Adrenal gland (tissue), 12 donors: ENCODE results near the gene EPHB6. TPM values are rescaled to one million over a fixed set of nuclear protein-coding genes. Genes with fewer than 3 reads are reported as not detected.
A peak's percentile ranks its signal among the peaks of the same experiment; 100 is the strongest.

Experiments used
- DNase-seq, 7 donors: peaks; one replicate each; pipeline ENCODE4 v3.0.0-alpha.2; 2019 to 2020
- H3K27ac ChIP-seq, 5 donors: fragments of 200-600 bp; sonication (generic) in 4 of 5; 1 replicate in 3 of 5; 2 replicates in 2 of 5; pipeline versions ENCODE4 v1.5.1 to v1.8.0; 2016 to 2020; ENCODE audit warnings: mild to moderate bottlenecking in 1 of 5
- H3K27me3 ChIP-seq: fragments of 200-600 bp; 2 replicates; pipeline ENCODE4 v1.8.0; 2021
- H3K36me3 ChIP-seq, 2 donors: fragments of 200-600 bp; replicated peaks in 1 of 2; 1 replicate in 1 of 2; 2 replicates in 1 of 2; pipeline versions ENCODE4 v1.5.1 to v1.8.0; 2018 to 2022
- H3K4me1 ChIP-seq, 2 donors: fragments of 200-600 bp; replicated peaks in 1 of 2; 1 replicate in 1 of 2; 2 replicates in 1 of 2; pipeline versions ENCODE4 v1.5.1 to v1.8.0; 2018 to 2021
- H3K4me3 ChIP-seq, 4 donors: fragments of 200-600 bp; sonication (generic) in 3 of 4; one replicate each; pipeline ENCODE4 v1.5.1; 2016 to 2018
- H3K9me3 ChIP-seq, 3 donors: fragments of 200-600 bp; sonication (generic) in 1 of 3; replicated peaks in 1 of 3; 1 replicate in 2 of 3; 2 replicates in 1 of 3; pipeline versions ENCODE4 v1.5.1 to v1.8.0; 2016 to 2021
- POLR2A ChIP-seq, 2 donors: fragments of 450-650 bp; IDR thresholded peaks; one replicate each; pipeline ENCODE4 v1.6.1; 2017; ENCODE audit warnings: antibody characterized with exemption in 2 of 2, mild to moderate bottlenecking in 2 of 2, moderate library complexity in 1 of 2
- WGBS, 4 donors: extraction: QIAGEN DNeasy Blood & Tissue Kit in 2 of 4; methylation state at CpG; one replicate each; pipeline versions ENCODE4 v1.1.5 to v1.1.7; 2013 to 2017; 5-methylcytosine and 5-hydroxymethylcytosine counted together
- intact Hi-C, 2 donors: fragments of 100-400 bp; cut with DNase I; formaldehyde crosslinking; loops; one replicate each; pipeline versions ENCODE4 v1.14.1 to v1.15.0; 2022 to 2023
- polyA plus RNA-seq, 3 donors: library from polyadenylated mRNA; stranded (reverse); fragments of 200-250 nt in 2 of 3; fragments of 350-450 nt in 1 of 3; fragmentation: Illumina TruSeq in 1 of 3; extraction: RNeasy Lipid Tissue Mini Kit (QIAGEN cat#74804) in 1 of 3; gene quantifications; one replicate each; pipeline ENCODE4 v1.2.3, GENCODE V29; 2013 to 2014
- total RNA-seq, 9 donors: library from RNA; depleted of rRNA in 4 of 9; stranded (reverse); fragments of >200 nt in 4 of 9; fragments of 120-200 nt in 1 of 9; fragmentation: NEBNext Ultra II Directional in 1 of 9; extraction: Animal tissue kit (Norgen Biotek cat#: 25700) in 1 of 9; gene quantifications; one replicate each; pipeline versions ENCODE4 v1.1.0 to v1.2.4, GENCODE V29; 2013 to 2023
- TF ChIP-seq, protein P1 (sequence below), 6 experiments: fragments of 450-650 bp in 4 of 6; fragments of 200-600 bp in 2 of 6; sonication (generic) in 1 of 6; IDR thresholded peaks; 1 replicate in 5 of 6; 2 replicates in 1 of 6; pipeline versions ENCODE4 v1.5.1 to v1.8.0; 2016 to 2021; ENCODE audit warnings: antibody characterized with exemption in 6 of 6, mild to moderate bottlenecking in 2 of 6, moderate library complexity in 1 of 6
- donor health status: healthy with polysubstance abuse.
- donor health status: Bipolar disorder and iron deficiency.
- donor health status: DM: yes; HTN: yes; CAD: no.
- donor health status: DM: no; HTN: no; CAD: no.
- donor health status: DM: no; HTN: no; CAD: no.
- donor health status: DM: yes; HTN: yes; CAD: no.

The EPHB6 gene
- total and polyA plus RNA-seq, 12 donors = 0.78 to 17.2 (median 3.7) TPM

DNA sequence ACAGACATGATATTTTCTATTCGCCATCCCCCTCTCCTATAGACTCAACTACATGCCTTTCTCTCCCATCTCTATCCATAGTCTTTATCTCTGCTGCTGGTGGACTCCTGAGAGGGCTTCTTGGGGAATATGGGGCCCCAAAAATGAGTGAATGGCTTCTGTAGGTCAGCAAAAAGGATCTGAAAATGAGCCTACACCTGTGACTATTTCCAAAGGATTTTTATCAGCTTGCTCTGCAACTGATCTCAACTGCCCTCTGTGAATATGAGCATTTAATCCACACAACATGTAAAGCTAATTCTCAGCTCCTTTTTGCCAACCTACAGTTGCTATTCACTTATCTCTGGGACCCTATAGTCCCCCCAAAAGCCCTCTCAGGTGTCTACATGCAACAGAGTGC lies 47.9 kb upstream of the EPHB6 start:
- Histone ChIP-seq H3K9me3 (no peaks in the 10 kb centered on the region), H3K36me3 (no peaks in the 10 kb centered on the region), H3K4me3 (no peak overlapping the region), H3K27ac (no peak overlapping the region), H3K4me1 (no peaks in the 10 kb centered on the region), H3K27me3 (peaks cover 14% of the 10 kb centered on the region)
- intact Hi-C loops = no loop called here
- DNase-seq = no peak
- 70 to 92% (median 77%) methylated on average over 1 of the region's 1 CpG for WGBS, 4 donors
- TF ChIP-seq POLR2A (IDR thresholded peaks at IDR 0.05) = no peak
- TF ChIP-seq, protein P1, sequence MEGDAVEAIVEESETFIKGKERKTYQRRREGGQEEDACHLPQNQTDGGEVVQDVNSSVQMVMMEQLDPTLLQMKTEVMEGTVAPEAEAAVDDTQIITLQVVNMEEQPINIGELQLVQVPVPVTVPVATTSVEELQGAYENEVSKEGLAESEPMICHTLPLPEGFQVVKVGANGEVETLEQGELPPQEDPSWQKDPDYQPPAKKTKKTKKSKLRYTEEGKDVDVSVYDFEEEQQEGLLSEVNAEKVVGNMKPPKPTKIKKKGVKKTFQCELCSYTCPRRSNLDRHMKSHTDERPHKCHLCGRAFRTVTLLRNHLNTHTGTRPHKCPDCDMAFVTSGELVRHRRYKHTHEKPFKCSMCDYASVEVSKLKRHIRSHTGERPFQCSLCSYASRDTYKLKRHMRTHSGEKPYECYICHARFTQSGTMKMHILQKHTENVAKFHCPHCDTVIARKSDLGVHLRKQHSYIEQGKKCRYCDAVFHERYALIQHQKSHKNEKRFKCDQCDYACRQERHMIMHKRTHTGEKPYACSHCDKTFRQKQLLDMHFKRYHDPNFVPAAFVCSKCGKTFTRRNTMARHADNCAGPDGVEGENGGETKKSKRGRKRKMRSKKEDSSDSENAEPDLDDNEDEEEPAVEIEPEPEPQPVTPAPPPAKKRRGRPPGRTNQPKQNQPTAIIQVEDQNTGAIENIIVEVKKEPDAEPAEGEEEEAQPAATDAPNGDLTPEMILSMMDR (IDR thresholded peaks at IDR 0.05) = no peak

DNA sequence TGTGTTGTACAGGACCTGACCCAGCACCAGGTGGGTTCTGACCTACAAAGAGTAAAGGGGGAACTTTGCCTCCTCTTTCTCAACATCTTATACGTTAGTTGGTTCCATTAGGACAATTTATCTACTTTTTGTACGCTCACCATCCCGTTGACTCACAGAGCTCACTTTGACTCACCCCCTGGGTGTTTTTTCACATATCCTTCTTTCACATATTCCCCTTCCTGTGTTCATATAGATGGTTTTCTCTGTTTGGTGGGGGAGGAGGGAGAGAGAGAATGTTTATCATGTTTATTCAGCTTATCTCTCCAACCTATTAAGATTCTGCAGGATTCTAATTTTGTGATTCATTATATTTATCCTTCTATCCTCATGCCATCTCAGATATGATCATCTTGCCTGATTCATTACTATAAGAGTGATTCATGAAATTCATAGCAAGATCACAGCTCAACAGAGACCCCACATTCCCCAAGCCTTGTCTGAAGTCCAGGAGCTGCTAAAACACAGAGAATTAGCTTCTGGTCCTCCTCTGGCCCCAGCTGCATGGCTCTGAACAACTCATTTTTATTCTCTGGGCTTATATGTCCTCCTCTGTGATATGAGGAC lies 46.9 kb upstream of the EPHB6 start:
- no peak overlapping the region for H3K27ac ChIP-seq
- H3K9me3 ChIP-seq = no peaks in the 10 kb centered on the region
- intact Hi-C loops = no loop called here
- WGBS, 4 donors = 40 to 54% (median 50%) methylated on average over 3 of the region's 3 CpGs
- DNase-seq = no peak
- H3K36me3 ChIP-seq = no peaks in the 10 kb centered on the region
- H3K27me3 ChIP-seq = peaks cover 24% of the 10 kb centered on the region
- no peaks in the 10 kb centered on the region for H3K4me1 ChIP-seq
- no peak for TF ChIP-seq POLR2A (IDR thresholded peaks at IDR 0.05)
- TF ChIP-seq, protein P1 (IDR thresholded peaks at IDR 0.05) = no peak
- no peak overlapping the region for H3K4me3 ChIP-seq

DNA sequence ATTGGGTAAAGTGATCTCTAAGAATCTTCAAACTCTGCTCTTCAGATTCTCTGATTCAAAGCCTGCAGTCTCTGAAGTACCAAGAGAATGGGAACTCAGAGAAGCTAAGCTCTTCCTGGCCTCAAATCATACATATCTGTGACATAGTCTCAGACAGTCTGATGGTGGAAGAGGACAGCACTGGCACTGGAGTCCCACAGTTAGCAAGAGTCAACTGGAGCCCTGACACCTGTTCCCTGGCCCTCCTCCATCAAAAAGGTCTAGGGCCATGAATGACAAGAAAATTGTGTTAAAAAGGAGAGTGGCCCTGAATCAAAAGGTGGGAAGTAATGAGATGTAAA lies 46.4 kb upstream of the EPHB6 start:
- no peak for TF ChIP-seq POLR2A (IDR thresholded peaks at IDR 0.05)
- TF ChIP-seq, protein P1 (IDR thresholded peaks at IDR 0.05) = no peak
- no peak overlapping the region for H3K27ac ChIP-seq
- no peaks in the 10 kb centered on the region for H3K9me3 ChIP-seq
- no peak for DNase-seq
- intact Hi-C loops = no loop called here
- peaks cover 26% of the 10 kb centered on the region for H3K27me3 ChIP-seq
- no peaks in the 10 kb centered on the region for H3K4me1 ChIP-seq
- no peak overlapping the region for H3K4me3 ChIP-seq
- no peaks in the 10 kb centered on the region for H3K36me3 ChIP-seq

DNA sequence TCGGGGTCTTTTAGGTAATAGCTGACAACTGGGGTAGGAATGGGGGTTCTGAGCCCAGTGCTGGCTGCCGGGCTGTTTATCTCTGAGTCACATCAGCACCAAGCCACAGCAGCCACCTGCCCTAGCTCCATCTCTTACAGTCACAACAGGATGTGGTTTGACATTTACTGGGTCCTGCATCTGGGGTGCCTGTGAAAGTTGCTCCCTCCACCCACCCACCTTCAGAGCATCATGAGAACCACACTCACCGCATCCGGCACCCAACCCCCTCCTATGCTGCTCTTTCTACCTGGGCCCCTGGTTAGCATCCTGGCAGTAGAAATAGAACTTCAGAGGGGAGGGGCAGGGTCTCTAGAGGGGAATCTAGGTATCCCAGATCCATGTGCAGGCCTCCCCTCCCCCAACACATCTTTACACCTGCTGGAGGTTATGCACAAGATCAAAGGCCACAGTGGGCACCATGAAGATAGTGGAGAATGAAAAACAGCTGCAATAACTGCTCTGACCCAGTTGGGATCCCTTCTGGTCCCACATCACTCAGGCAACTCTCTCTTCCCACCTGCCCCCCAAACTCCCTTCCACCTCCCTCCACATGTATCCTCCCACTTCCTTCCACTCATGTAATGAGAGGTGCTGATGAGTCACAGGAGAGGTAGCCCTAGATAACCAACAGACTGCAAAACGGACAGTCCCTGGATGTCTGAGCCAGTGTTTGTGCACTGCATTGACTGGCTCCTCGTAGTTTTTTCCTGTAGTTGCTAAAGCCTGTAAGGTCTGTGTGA lies 45.9 kb upstream of the EPHB6 start:
- TF ChIP-seq, protein P1 (IDR thresholded peaks at IDR 0.05) = no peak
- TF ChIP-seq POLR2A (IDR thresholded peaks at IDR 0.05) = no peak
- Histone ChIP-seq H3K27ac (no peak overlapping the region), H3K9me3 (no peaks in the 10 kb centered on the region), H3K36me3 (no peaks in the 10 kb centered on the region), H3K4me1 (no peaks in the 10 kb centered on the region), H3K4me3 (no peak overlapping the region), H3K27me3 (peaks cover 26% of the 10 kb centered on the region)
- intact Hi-C loops = no loop called here
- WGBS, 4 donors = 49 to 58% (median 53%) methylated on average over 6 of the region's 6 CpGs
- DNase-seq = peak in 3 of 7 donors; percentile 11 to 58 (median 42)
